HG02610 (cell line): ENCODE measurements around the gene LORICRIN.
A peak's percentile ranks its signal among the peaks of the same experiment; 100 is the strongest.

Experiments
- ATAC-seq: cut with Tn5 transposase; IDR thresholded peaks from one replicate; pipeline ENCODE4 v1.9.1; 2021; ENCODE audit warnings: mild to moderate bottlenecking, moderate library complexity; ENCODE audit not compliant: unreplicated experiment

Gene LORICRIN

GRCh38 chr1:153248176-153248879 lies 11.2 kb upstream of the LORICRIN start:
- ATAC-seq = no peak

DNA sequence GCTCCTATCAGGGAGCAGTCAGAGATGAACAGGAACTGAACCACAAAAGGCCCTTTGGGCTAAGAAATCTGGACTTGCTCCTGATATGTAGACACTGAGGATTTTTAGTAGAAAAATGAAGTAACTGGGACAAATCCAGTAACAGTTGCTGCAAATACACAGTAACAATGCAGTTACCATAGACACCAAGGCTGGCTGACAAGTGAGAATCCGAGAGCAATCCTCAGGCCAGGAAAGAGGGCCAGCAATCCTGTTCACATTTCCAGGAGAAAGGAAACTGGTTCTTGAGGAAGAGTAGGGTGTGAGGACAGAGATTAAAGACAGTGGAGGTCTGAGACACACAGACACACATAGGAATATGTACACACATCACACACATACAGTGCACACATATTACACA lies 9.3 kb upstream of the LORICRIN start:
- no peak for ATAC-seq

DNA sequence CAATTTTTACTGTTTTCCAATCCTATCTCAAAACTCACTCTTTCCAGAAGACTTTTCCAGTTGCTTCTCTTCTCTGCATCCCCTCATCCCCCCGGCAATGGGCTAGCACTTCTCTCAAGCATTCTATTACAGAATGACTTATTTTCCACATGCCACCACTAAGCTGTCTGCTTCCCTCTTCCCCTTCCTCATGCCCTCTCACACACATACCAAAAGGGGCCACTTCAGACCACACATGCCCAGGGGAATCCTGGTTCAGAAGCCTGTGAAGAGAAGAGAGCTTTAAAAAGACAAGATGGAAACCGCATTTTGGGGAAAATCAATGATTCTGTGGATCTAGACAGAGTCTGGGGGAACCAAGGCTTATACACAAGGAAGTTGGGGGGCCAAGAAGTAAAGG lies 8.4 kb upstream of the LORICRIN start:
- no peak for ATAC-seq

GRCh38 chr1:153251562-153251961 lies 7.9 kb upstream of the LORICRIN start:
- no peak for ATAC-seq

- no peak for ATAC-seq
These were observed 7.5 kb upstream of the LORICRIN start for GRCh38 chr1:153251988-153252387.

- no peak for ATAC-seq
These were observed 6.4 kb upstream of the LORICRIN start for GRCh38 chr1:153253076-153253475.

GRCh38 chr1:153253693-153254092 lies 5.8 kb upstream of the LORICRIN start:
- ATAC-seq = peak; percentile 58

GRCh38 chr1:153260585-153261280 lies 1.2 kb downstream of the LORICRIN start:
- no peak for ATAC-seq

GRCh38 chr1:153261281-153262069 lies 2.0 kb downstream of the LORICRIN start:
- no peak for ATAC-seq

GRCh38 chr1:153262070-153262366 lies 2.5 kb downstream of the LORICRIN start:
- ATAC-seq = no peak

DNA sequence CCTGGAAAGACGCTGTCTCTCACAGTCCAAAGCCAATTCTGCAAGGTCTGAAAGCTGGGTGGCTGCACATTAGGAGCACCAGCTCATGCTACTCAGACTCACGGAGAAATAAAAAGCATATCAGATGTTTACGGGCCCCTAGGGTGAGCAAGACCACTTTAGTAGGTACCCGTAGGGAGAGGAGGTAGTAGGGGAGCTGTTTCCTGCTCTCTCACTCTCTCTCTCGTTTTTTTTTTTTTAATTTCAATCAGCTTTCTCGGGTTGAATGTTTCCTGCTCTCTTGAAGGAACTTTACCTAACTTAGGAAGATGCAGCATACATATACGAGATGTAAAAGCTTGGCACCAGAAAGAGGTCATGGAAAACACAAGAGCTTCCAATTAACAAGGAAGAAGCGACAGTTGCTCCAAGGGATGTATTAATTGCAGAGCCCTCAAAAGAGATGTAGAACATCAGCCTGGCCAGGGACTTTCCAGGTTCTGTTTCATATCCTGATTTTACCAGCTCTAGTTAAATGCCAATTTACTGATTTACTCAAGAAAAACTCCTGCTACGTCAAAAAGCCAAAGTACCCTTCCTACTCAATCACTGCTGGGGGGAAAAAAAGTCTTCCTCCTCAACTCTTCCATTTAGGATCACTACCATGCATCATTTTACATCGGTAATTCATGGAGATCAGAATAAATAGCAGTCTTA lies 3.1 kb downstream of the LORICRIN start:
- ATAC-seq = peak; percentile 41

DNA sequence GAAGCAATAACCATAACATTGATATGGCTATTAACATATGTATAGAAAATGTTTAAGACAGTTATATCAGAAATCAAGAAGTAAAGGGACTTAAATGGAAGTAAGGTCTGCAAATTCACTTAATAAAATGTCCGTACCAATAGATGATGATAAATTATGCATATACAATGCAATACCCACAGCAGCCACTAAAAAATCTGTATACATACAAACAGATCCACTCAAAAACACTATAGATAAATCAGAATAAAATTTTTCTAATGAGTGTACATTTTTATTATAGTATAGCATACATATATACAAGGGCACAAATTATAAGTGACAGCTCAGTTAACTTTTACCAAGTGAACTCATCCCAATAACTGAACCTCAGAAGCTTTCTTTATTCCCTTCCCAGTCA lies 6.0 kb downstream of the LORICRIN start:
- no peak for ATAC-seq

- no peak for ATAC-seq
These were observed 12.2 kb downstream of the LORICRIN start for GRCh38 chr1:153271711-153272110.

DNA sequence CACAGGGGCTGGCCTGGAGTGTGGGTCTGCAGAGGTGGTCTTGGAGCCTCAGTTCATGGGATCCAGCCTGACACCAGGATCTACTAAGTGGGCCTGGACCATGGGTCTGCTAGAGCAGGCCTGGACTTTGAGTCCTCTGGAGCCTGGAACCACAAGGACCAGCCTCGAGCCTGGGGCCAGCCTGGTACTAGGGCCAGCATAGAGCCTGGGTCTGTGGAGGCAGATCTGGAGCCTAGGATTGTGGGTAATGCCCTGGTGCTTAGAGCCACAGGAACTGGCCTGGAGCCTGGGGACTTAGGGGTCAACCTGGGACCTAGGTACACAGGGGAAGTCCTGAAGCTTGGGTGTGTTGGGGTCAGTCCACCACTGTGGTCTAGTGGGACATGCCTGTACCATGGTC lies 12.7 kb downstream of the LORICRIN start:
- ATAC-seq = no peak

DNA sequence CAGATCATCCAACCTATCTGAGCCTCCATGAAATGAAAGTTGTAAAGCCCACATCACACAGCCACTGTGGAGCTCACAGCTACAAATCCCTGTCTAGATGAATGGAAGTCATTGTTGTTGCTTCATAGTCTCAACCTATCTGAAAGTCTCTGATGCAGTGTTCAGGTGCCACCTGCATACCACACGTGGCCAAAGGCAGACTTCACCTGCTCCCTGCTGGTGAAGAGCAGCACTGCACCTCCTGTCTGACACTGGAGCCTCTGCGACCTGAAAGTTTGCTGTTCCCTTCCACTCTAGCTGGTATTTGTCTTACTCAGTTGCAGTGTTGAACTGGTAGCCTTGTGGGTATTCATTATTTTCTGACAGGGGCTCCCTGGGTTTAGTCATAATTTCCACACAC lies 18.4 kb downstream of the LORICRIN start:
- peak; percentile 68 for ATAC-seq

DNA sequence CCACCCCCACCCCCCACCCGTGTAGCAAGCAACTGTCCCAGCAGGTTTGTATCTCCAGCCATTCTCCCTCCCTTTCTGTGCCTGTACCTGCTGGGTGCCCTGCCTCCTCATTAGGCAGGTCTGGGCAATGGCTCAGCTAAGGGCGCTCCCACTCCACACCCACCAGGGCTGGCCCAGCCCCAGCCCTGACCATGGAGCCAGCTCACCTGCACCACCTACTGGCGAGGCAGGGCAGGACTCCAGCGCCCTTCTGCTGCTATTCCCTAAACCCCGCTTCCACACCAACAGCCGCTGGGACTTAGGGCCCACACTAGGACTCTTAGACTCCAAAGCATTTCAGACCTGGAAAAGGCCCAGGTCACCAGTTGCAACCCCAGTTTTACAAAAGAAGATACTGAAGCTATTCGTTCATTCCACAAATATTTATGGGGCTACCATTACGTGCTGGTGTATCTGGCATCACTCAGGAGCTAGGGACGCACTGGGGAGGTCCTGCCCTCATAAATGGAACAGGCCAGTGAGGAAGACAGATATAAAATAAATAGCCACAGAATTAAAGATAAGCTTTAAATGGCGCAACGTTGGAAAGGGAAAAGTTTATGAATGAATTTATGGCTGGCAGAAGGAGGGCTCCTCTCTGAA lies 29.3 kb downstream of the LORICRIN start:
- ATAC-seq = no peak

GRCh38 chr1:153291514-153291913 lies 32.0 kb downstream of the LORICRIN start:
- ATAC-seq = no peak

- no peak for ATAC-seq
These were observed 32.7 kb downstream of the LORICRIN start for GRCh38 chr1:153292185-153292584.

DNA sequence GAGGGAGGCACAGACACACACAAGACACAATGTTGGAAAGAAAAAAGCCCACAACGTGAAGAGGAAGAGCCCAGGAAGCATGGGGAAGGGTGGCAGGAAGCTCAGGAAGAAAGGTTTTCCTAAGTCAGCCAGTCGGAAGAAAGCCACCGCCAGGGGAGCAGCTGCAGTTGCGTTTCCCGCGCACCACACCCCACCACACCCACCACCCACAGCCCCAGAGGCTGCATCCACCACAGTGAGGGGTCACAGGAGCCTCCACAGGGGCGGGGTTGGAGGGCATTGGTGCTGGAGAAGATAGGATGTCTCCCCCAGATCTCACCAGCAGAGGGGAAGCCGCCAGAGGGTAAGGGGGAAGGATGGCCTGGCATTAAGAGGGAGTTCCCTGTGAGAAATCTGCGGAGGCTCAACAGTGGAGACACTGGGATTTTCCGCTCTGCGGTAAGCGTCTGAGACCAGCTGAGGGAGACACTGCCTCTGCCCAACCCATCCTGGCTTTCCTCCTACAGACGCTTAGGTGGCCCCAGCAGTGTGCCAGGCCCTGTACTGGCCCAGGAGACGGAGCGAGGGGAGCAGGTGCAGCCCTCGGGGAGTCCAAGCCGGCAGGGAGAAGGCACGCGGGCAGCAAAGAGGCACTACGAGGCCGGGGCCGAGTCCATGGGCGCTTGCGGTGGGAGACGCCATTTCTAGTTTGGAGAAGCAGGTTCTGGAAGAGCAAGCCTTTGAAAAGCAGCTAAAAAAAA lies 33.4 kb downstream of the LORICRIN start:
- no peak for ATAC-seq

GRCh38 chr1:153293480-153293775 lies 33.9 kb downstream of the LORICRIN start:
- no peak for ATAC-seq
